ENCODE measurements around the gene SNAPC4. TPM values are rescaled to one million over a fixed set of nuclear protein-coding genes. Genes with fewer than 3 reads are reported as not detected.
A peak's percentile ranks its signal among the peaks of the same experiment; 100 is the strongest.

SNAPC4 gene
- total and polyA plus RNA-seq, 4 donors, result 5.7 to 17.9 (median 10.5) TPM

DNA sequence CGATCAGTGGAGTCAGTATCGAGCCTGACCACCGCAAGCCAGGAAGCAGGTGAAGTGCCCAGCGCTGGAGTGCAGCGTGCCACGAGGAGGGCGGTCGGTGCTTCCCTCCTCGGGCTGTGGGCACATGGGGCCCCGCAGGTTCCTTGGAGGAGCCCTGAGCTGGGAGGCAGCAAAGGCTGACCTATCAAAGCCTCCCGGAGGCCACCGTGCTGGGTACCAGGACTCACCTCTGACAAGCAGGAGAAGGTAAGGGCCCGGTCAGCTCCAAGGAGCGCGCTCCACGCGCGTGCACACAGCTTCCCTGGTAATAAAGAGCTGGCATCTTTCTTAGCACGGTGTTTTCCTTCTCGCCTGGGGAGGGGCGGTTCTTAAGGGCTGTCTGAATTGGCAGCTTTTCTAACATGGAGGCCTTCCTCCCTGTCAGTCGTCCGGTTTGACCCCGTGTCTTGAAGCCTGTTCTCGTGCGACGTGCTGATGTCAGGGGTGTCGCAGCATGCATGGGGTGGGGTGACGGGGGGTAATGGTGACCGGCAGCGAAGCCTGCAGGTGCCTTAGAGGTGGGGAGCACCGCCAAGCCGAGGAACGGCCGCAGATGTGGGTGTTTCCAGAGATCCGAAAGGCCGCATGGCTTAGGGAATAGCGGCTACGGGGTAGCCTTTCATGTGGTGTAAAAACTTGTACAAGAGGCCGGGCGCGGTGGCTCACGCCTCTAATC is 23.6 kb upstream of the SNAPC4 start:
- Histone ChIP-seq H3K27me3 (ENCODE audit: control insufficient read depth, insufficient read depth, low read length) (no peaks in the 10 kb centered on the region), H3K9me3 (ENCODE audit: control insufficient read depth, insufficient read depth, low read length) (no peaks in the 10 kb centered on the region), H3K36me3 (ENCODE audit: control insufficient read depth, insufficient read depth, low read length) (peaks cover 86% of the 10 kb centered on the region), H3K27ac (ENCODE audit: low read depth, low read length) (no peak overlapping the region), H3K4me1 (ENCODE audit: control insufficient read depth, insufficient read depth, low read length) (no peaks in the 10 kb centered on the region), H3K4me3 (ENCODE audit: low read depth, low read length) (no peak overlapping the region)
- no peak for DNase-seq (ENCODE audit: low read depth in 4 of 6, low spot score in 6 of 6)
- 94% methylated on average over 43 of the region's 43 CpGs for WGBS (ENCODE audit: insufficient coverage)

DNA sequence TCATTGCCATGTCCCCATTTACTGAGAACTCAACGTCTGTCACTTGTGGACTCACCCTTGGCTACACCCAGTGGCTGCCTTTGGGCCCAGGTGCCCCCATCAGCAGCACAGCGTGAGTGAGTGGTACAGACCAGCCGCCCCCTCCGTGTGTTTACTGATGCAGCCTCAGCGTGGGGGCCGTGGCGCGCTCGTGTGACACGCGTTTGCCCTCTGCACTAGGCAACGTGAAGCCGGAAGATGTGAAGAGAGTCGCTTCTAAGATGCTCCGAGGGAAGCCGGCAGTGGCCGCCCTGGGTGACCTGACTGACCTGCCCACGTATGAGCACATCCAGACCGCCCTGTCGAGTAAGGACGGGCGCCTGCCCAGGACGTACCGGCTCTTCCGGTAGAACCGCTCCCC is 22.9 kb upstream of the SNAPC4 start:
- Histone ChIP-seq H3K4me1 (ENCODE audit: control insufficient read depth, insufficient read depth, low read length) (no peaks in the 10 kb centered on the region), H3K9me3 (ENCODE audit: control insufficient read depth, insufficient read depth, low read length) (no peaks in the 10 kb centered on the region), H3K27ac (ENCODE audit: low read depth, low read length) (no peak overlapping the region), H3K36me3 (ENCODE audit: control insufficient read depth, insufficient read depth, low read length) (peaks cover 90% of the 10 kb centered on the region), H3K27me3 (ENCODE audit: control insufficient read depth, insufficient read depth, low read length) (no peaks in the 10 kb centered on the region), H3K4me3 (ENCODE audit: low read depth, low read length) (no peak overlapping the region)
- DNase-seq (ENCODE audit: low read depth in 4 of 6, low spot score in 6 of 6), result no peak
- WGBS (ENCODE audit: insufficient coverage), result 93% methylated on average over 26 of the region's 26 CpGs

- no peaks in the 10 kb centered on the region for H3K9me3 ChIP-seq (ENCODE audit: control insufficient read depth, insufficient read depth, low read length)
- no peak for DNase-seq (ENCODE audit: low read depth in 4 of 6, low spot score in 6 of 6)
- H3K27ac ChIP-seq (ENCODE audit: low read depth, low read length), result no peak overlapping the region
- WGBS (ENCODE audit: insufficient coverage), result 89% methylated on average over 20 of the region's 21 CpGs
- no peak overlapping the region for H3K4me3 ChIP-seq (ENCODE audit: low read depth, low read length)
- no peaks in the 10 kb centered on the region for H3K4me1 ChIP-seq (ENCODE audit: control insufficient read depth, insufficient read depth, low read length)
- H3K27me3 ChIP-seq (ENCODE audit: control insufficient read depth, insufficient read depth, low read length), result no peaks in the 10 kb centered on the region
- peaks cover 97% of the 10 kb centered on the region for H3K36me3 ChIP-seq (ENCODE audit: control insufficient read depth, insufficient read depth, low read length)
Observed at GRCh38 chr9:136421791-136422190, 21.8 kb upstream of the SNAPC4 start.

DNA sequence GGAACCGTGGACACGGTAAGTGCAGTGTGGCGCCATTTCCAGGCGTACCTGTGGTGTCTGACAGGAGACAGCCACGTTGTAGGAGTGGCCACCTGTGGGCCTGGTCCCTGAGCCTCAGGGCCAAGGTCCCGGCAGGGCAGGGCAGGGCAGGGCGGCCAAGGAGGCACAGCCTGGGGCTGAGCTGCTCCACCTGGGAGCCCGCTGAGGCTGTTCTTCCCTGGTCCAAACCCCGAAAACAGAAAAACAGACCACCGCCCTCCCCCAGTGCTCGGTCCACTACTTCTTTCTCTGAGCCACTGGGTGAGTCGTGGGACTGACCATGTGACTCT is 19.1 kb upstream of the SNAPC4 start:
- WGBS (ENCODE audit: insufficient coverage), result 97% methylated on average over 10 of the region's 12 CpGs
- no peaks in the 10 kb centered on the region for H3K9me3 ChIP-seq (ENCODE audit: control insufficient read depth, insufficient read depth, low read length)
- no peak overlapping the region for H3K4me3 ChIP-seq (ENCODE audit: low read depth, low read length)
- DNase-seq (ENCODE audit: low read depth in 4 of 6, low spot score in 6 of 6), result no peak
- H3K27me3 ChIP-seq (ENCODE audit: control insufficient read depth, insufficient read depth, low read length), result no peaks in the 10 kb centered on the region
- no peaks in the 10 kb centered on the region for H3K4me1 ChIP-seq (ENCODE audit: control insufficient read depth, insufficient read depth, low read length)
- no peak overlapping the region for H3K27ac ChIP-seq (ENCODE audit: low read depth, low read length)
- H3K36me3 ChIP-seq (ENCODE audit: control insufficient read depth, insufficient read depth, low read length), result peaks cover 99% of the 10 kb centered on the region

DNA sequence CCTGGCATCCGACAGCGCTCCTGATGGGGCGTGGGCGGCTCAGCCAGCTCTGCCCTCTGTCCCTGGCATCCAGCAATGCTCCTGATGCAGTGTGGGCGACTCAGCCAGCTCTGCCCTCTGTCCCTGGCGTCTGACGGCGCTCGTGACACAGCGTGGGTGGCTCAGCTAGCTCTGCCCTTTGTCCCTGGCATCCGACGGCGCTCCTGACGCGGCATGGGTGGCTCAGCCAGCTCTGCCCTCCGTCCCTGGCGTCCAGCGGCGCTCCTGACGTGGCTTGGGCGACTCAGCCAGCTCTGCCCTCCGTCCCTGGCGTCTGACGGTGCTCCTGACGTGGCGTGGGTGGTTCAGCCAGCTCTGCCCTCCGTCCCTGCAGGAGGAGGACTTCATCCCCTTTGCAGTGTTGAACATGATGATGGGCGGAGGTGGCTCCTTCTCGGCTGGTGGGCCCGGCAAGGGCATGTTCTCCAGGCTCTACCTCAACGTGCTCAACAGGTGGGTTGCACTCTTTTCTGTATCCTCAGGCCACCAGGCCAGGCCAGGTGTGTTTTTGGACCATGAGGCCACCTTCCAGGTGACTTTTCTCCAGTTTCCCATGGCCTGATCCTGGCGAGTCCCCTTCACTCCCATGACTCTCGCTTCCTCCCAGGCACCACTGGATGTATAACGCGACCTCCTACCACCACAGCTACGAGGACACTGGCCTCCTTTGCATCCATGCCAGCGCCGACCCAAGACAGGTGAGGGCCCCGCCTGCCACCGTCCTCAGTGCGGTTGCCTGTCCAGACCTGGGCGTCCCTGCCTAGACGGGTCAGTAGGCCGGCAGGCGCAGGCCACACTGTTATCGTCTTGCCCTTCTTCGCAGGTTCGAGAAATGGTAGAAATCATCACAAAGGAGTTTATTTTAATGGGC is 18.5 kb upstream of the SNAPC4 start:
- no peak for DNase-seq (ENCODE audit: low read depth in 4 of 6, low spot score in 6 of 6)
- no peak overlapping the region for H3K4me3 ChIP-seq (ENCODE audit: low read depth, low read length)
- H3K36me3 ChIP-seq (ENCODE audit: control insufficient read depth, insufficient read depth, low read length), result peaks cover 99% of the 10 kb centered on the region
- no peak overlapping the region for H3K27ac ChIP-seq (ENCODE audit: low read depth, low read length)
- 94% methylated on average over 48 of the region's 48 CpGs for WGBS (ENCODE audit: insufficient coverage)
- no peaks in the 10 kb centered on the region for H3K27me3 ChIP-seq (ENCODE audit: control insufficient read depth, insufficient read depth, low read length)
- peaks cover 5% of the 10 kb centered on the region for H3K4me1 ChIP-seq (ENCODE audit: control insufficient read depth, insufficient read depth, low read length)
- H3K9me3 ChIP-seq (ENCODE audit: control insufficient read depth, insufficient read depth, low read length), result no peaks in the 10 kb centered on the region

GRCh38 chr9:136416914-136417313 is 16.9 kb upstream of the SNAPC4 start:
- WGBS (ENCODE audit: insufficient coverage), result 97% methylated on average over 19 of the region's 19 CpGs
- no peak overlapping the region for H3K27ac ChIP-seq (ENCODE audit: low read depth, low read length)
- peaks cover 91% of the 10 kb centered on the region for H3K36me3 ChIP-seq (ENCODE audit: control insufficient read depth, insufficient read depth, low read length)
- no peak overlapping the region for H3K4me3 ChIP-seq (ENCODE audit: low read depth, low read length)
- no peak for DNase-seq (ENCODE audit: low read depth in 4 of 6, low spot score in 6 of 6)
- no peaks in the 10 kb centered on the region for H3K27me3 ChIP-seq (ENCODE audit: control insufficient read depth, insufficient read depth, low read length)
- H3K9me3 ChIP-seq (ENCODE audit: control insufficient read depth, insufficient read depth, low read length), result no peaks in the 10 kb centered on the region
- H3K4me1 ChIP-seq (ENCODE audit: control insufficient read depth, insufficient read depth, low read length), result peaks cover 12% of the 10 kb centered on the region

DNA sequence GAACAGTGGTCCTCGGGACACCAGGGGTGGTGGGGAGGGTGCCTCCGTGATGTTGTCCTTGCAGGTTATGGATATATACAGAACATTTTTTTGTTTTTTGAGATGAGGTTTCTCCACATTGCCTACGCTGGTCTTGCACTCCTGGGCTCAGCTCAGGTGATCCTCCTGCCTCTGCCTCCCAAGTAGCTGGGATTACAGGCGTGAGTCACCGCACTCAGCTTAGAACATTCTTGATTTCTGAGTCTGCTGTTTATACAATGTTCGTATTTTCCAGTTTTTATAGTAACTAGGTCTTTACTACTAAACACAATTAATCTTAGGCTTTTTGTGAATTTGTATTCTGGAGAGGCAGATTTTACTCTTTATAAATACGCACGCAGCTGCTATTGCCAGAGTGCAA is 16.5 kb upstream of the SNAPC4 start:
- Histone ChIP-seq H3K27me3 (ENCODE audit: control insufficient read depth, insufficient read depth, low read length) (no peaks in the 10 kb centered on the region), H3K27ac (ENCODE audit: low read depth, low read length) (no peak overlapping the region), H3K36me3 (ENCODE audit: control insufficient read depth, insufficient read depth, low read length) (peaks cover 86% of the 10 kb centered on the region), H3K4me1 (ENCODE audit: control insufficient read depth, insufficient read depth, low read length) (peaks cover 16% of the 10 kb centered on the region), H3K4me3 (ENCODE audit: low read depth, low read length) (no peak overlapping the region), H3K9me3 (ENCODE audit: control insufficient read depth, insufficient read depth, low read length) (no peaks in the 10 kb centered on the region)
- DNase-seq (ENCODE audit: low read depth in 4 of 6, low spot score in 6 of 6), result no peak
- WGBS (ENCODE audit: insufficient coverage), result 100% methylated on average over 7 of the region's 8 CpGs

DNA sequence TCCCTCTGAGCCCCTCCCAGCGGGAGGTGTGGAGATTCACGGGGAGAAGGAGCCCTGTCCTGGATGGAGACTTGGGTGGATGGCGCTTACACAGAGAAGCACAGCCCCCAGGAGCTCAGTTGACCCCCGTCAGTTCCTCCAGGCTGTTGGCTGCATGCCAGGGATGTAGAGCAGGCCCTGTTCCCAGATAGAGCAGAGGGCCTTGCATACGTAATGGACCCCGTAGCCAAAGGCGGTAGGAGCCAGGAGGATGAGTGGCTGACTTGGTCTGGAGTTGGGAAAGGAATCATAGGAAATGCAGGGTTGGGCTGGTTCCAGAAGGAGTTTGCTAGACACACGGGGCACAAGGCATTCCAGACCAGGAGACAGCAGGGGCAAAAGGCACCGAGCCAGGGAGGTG is 13.0 kb upstream of the SNAPC4 start:
- Histone ChIP-seq H3K4me1 (ENCODE audit: control insufficient read depth, insufficient read depth, low read length) (peaks cover 40% of the 10 kb centered on the region), H3K27me3 (ENCODE audit: control insufficient read depth, insufficient read depth, low read length) (no peaks in the 10 kb centered on the region), H3K27ac (ENCODE audit: low read depth, low read length) (no peak overlapping the region), H3K9me3 (ENCODE audit: control insufficient read depth, insufficient read depth, low read length) (no peaks in the 10 kb centered on the region), H3K36me3 (ENCODE audit: control insufficient read depth, insufficient read depth, low read length) (peaks cover 60% of the 10 kb centered on the region), H3K4me3 (ENCODE audit: low read depth, low read length) (no peak overlapping the region)
- 37% methylated on average over 9 of the region's 9 CpGs for WGBS (ENCODE audit: insufficient coverage)
- peak in 3 of 6 donors; percentile 23 to 70 (median 54) for DNase-seq (ENCODE audit: low read depth in 4 of 6, low spot score in 6 of 6)

GRCh38 chr9:136411378-136411777 is 11.4 kb upstream of the SNAPC4 start:
- peaks cover 59% of the 10 kb centered on the region for H3K36me3 ChIP-seq (ENCODE audit: control insufficient read depth, insufficient read depth, low read length)
- H3K9me3 ChIP-seq (ENCODE audit: control insufficient read depth, insufficient read depth, low read length), result no peaks in the 10 kb centered on the region
- WGBS (ENCODE audit: insufficient coverage), result 66% methylated on average over 4 of the region's 4 CpGs
- DNase-seq (ENCODE audit: low read depth in 4 of 6, low spot score in 6 of 6), result no peak
- H3K4me3 ChIP-seq (ENCODE audit: low read depth, low read length), result peak overlapping the region; percentile 95
- no peaks in the 10 kb centered on the region for H3K27me3 ChIP-seq (ENCODE audit: control insufficient read depth, insufficient read depth, low read length)
- peaks cover 40% of the 10 kb centered on the region for H3K4me1 ChIP-seq (ENCODE audit: control insufficient read depth, insufficient read depth, low read length)
- no peak overlapping the region for H3K27ac ChIP-seq (ENCODE audit: low read depth, low read length)
